Kidney (tissue), 14 donors: ENCODE measurements around the gene ARPIN. TPM values are rescaled to one million over a fixed set of nuclear protein-coding genes. Genes with fewer than 3 reads are reported as not detected.

Source experiments
- DNase-seq, 5 donors: peaks; one replicate each; pipeline ENCODE4 v3.0.0-alpha.2; 2013 to 2020
- FAIRE-seq: peaks from 2 replicates; lab custom pipeline; 2012; peaks lifted over from hg19 to GRCh38; lab: Jason Lieb, UNC
- H3K27ac ChIP-seq, 2 donors: one replicate each; pipeline ENCODE4 v1.7.0; 2013; ENCODE audit warnings: low read depth in 2 of 2, low read length in 2 of 2, inconsistent platforms in 1 of 2
- H3K27me3 ChIP-seq: one replicate; pipeline ENCODE4 v1.7.1; 2013; ENCODE audit warnings: low read length, inconsistent platforms; ENCODE audit not compliant: control insufficient read depth, insufficient read depth
- H3K36me3 ChIP-seq, 3 donors: one replicate each; pipeline versions ENCODE4 v1.7.0 to v1.7.1; 2013; ENCODE audit warnings: low read length in 3 of 3, control low read depth in 1 of 3, inconsistent platforms in 1 of 3; ENCODE audit not compliant: insufficient read depth in 3 of 3, control insufficient read depth in 2 of 3
- H3K4me1 ChIP-seq, 3 donors: one replicate each; pipeline versions ENCODE4 v1.7.0 to v1.7.1; 2013; ENCODE audit warnings: low read length in 3 of 3, inconsistent platforms in 1 of 3, low read depth in 1 of 3; ENCODE audit not compliant: control insufficient read depth in 2 of 3, insufficient read depth in 2 of 3
- H3K4me3 ChIP-seq, 3 donors: one replicate each; pipeline versions ENCODE4 v1.7.0 to v1.8.1; 2013; ENCODE audit warnings: low read length in 3 of 3, control low read depth in 1 of 3, inconsistent platforms in 1 of 3
- H3K9ac ChIP-seq, 3 donors: one replicate each; pipeline versions ENCODE4 v1.7.0 to v1.7.1; 2013; ENCODE audit warnings: low read length in 3 of 3, control low read depth in 1 of 3, inconsistent platforms in 1 of 3
- H3K9me3 ChIP-seq, 3 donors: one replicate each; pipeline versions ENCODE4 v1.7.0 to v1.7.1; 2013; ENCODE audit warnings: low read length in 3 of 3, control low read depth in 1 of 3, inconsistent platforms in 1 of 3; ENCODE audit not compliant: control insufficient read depth in 2 of 3, insufficient read depth in 1 of 3
- intact Hi-C: fragments of 100-400 bp; cut with DNase I; formaldehyde crosslinking; loops from one replicate; pipeline ENCODE4 v1.11.1; 2022
- polyA plus RNA-seq: library from polyadenylated mRNA; stranded (reverse); fragments of 350-450 nt; fragmentation: Illumina TruSeq; extraction: RNeasy Lipid Tissue Mini Kit (QIAGEN cat#74804); gene quantifications from one replicate; pipeline ENCODE4 v1.2.3, GENCODE V29; 2014; ENCODE audit warnings: low read depth, low replicate concordance; ENCODE audit not compliant: insufficient read depth
- total RNA-seq: library from RNA; stranded (reverse); fragmentation: NEBNext Ultra II Directional; extraction: Animal tissue kit (Norgen Biotek cat#: 25700); gene quantifications from one replicate; pipeline ENCODE4 v1.2.1, GENCODE V29; 2021
- TF ChIP-seq, protein P1 (sequence below): IDR thresholded peaks from 3 replicates; pipeline ENCODE4 v1.5.1; 2012; ENCODE audit warnings: mild to moderate bottlenecking, moderate library complexity, borderline replicate concordance; ENCODE audit not compliant: insufficient read depth; ENCODE audit errors: extremely low read depth
- donor health status: control.
- donor health status: control.
- donor health status: control.
- donor health status: control.
- donor health status: control.
- donor health status: DM: yes; HTN: yes; CAD: no.
- donor health status: Normal renal cell carcinoma (clear cell type).

The ARPIN gene
- total and polyA plus RNA-seq, 2 donors from 2014 or later: 11.7 to 28.2 TPM

DNA sequence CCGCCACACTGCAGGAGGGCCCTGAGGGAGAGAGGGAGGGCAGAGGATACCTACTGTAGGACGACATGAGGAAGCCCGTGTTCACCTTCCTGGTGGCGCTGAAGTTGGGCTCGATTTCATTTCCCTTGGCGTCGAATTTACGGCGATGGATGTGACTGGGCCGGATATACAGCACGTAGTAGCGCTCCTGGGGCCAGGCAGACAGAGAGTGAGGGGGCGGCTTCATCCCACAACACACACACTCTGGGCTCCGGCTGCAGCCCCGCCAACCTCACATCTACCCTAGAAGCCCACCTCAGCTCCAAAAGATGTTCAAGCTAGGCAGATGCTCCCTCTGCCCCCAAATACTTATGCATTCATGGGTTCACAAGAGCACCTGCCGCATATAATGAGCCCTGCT lies 4.5 kb downstream of the ARPIN start:
- no peak overlapping the region for H3K4me3 ChIP-seq
- TF ChIP-seq, protein P1, sequence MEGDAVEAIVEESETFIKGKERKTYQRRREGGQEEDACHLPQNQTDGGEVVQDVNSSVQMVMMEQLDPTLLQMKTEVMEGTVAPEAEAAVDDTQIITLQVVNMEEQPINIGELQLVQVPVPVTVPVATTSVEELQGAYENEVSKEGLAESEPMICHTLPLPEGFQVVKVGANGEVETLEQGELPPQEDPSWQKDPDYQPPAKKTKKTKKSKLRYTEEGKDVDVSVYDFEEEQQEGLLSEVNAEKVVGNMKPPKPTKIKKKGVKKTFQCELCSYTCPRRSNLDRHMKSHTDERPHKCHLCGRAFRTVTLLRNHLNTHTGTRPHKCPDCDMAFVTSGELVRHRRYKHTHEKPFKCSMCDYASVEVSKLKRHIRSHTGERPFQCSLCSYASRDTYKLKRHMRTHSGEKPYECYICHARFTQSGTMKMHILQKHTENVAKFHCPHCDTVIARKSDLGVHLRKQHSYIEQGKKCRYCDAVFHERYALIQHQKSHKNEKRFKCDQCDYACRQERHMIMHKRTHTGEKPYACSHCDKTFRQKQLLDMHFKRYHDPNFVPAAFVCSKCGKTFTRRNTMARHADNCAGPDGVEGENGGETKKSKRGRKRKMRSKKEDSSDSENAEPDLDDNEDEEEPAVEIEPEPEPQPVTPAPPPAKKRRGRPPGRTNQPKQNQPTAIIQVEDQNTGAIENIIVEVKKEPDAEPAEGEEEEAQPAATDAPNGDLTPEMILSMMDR: no peak
- no peak overlapping the region for H3K27ac ChIP-seq
- no peak overlapping the region for H3K9ac ChIP-seq
- H3K36me3 ChIP-seq: peaks cover 0 to 11% (median 5%) of the 10 kb centered on the region in 3 donors
- intact Hi-C loops: loop anchor here (10.0 kb wide), 1 partner anchor 157 kb away; no protein-coding TSS in a partner anchor
- H3K9me3 ChIP-seq: no peaks in the 10 kb centered on the region
- no peak for DNase-seq
- H3K4me1 ChIP-seq: peaks cover 0 to 3% (median 0%) of the 10 kb centered on the region in 3 donors
- no peak for FAIRE-seq
- H3K27me3 ChIP-seq: no peaks in the 10 kb centered on the region

- Histone ChIP-seq H3K36me3 (peaks cover 0 to 13% (median 10%) of the 10 kb centered on the region in 3 donors), H3K9me3 (no peaks in the 10 kb centered on the region), H3K27me3 (no peaks in the 10 kb centered on the region), H3K4me3 (no peak overlapping the region), H3K4me1 (no peaks in the 10 kb centered on the region), H3K9ac (no peak overlapping the region), H3K27ac (no peak overlapping the region)
- TF ChIP-seq, protein P1: no peak
- intact Hi-C loops: loop anchor here (10.0 kb wide), 1 partner anchor 158 kb away; no protein-coding TSS in a partner anchor
- DNase-seq (no peak), FAIRE-seq (no peak)
Observed at GRCh38 chr15:89907289-89907688, 5.5 kb downstream of the ARPIN start.

DNA sequence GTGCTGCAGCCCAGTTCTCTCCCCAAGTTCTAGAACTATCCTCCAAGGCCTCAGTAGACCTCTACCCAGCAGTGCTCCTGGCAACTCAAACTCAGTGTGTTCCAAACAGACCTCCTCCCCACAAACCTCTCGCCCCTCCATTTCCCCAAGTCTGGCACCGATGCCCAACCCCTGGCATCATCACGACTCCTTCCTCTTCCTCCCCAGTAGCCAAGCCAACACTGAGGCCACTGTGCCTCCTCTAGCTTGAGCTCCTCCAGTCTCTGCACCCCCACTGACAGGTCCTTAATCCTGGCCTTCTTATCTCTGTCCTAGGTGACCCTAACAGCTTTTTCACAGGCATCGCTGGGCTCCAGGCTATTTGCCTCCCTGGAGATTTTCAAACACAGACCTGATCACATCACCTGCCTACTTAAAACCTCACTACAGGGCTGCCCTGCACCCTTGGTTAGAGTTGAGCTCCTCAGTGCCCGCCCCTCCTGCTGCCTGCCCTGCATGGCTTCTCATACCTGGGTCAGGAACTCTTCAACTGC lies 6.8 kb downstream of the ARPIN start:
- intact Hi-C loops: loop anchor here (10.0 kb wide), 1 partner anchor 159 kb away; no protein-coding TSS in a partner anchor
- peaks cover 0 to 17% (median 13%) of the 10 kb centered on the region in 3 donors for H3K36me3 ChIP-seq
- TF ChIP-seq, protein P1: no peak

More for the DNA sequence above, 6.8 kb downstream of the ARPIN start:
- Histone ChIP-seq H3K4me3 (no peak overlapping the region), H3K27ac (no peak overlapping the region), H3K4me1 (no peaks in the 10 kb centered on the region), H3K9ac (no peak overlapping the region), H3K9me3 (no peaks in the 10 kb centered on the region), H3K27me3 (no peaks in the 10 kb centered on the region)
- DNase-seq (no peak), FAIRE-seq (no peak)
